ENCODE measurements around the gene SOWAHA. TPM values are rescaled to one million over a fixed set of nuclear protein-coding genes. Genes with fewer than 3 reads are reported as not detected.
A peak's percentile ranks its signal among the peaks of the same experiment; 100 is the strongest.

Gene SOWAHA
- total RNA-seq, 3 donors from 2014 or later: 11.6 to 44.5 (median 24.3) TPM

DNA sequence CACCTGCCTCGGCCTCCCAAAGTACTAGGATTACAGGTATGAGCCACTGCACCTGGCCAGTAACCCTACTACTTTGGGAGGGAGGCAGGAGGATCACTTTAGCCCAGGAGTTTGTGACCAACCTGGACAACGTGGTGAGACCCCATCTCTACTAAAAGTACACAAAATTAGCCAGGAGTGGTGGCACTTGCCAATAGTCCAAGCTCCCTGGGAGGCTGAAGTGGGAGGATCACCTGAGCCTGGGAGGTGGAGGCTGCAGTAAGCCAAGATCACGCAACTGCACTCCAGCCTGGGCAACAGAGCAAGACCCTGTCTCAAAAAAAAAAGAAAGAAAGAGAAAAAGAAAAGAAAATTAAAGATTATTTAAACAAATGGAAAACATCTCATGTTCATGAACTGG, 42.9 kb downstream of the SOWAHA start:
- DNase-seq: no peak
- Histone ChIP-seq H3K9me3 (no peaks in the 10 kb centered on the region), H3K4me3 (no peak overlapping the region), H3K4me1 (ENCODE audit: low read depth) (no peaks in the 10 kb centered on the region), H3K36me3 (ENCODE audit: low read depth) (no peaks in the 10 kb centered on the region)
- intact Hi-C loops (cut with DNase I, micrococcal nuclease): no loop called here
- TF ChIP-seq, protein P1, sequence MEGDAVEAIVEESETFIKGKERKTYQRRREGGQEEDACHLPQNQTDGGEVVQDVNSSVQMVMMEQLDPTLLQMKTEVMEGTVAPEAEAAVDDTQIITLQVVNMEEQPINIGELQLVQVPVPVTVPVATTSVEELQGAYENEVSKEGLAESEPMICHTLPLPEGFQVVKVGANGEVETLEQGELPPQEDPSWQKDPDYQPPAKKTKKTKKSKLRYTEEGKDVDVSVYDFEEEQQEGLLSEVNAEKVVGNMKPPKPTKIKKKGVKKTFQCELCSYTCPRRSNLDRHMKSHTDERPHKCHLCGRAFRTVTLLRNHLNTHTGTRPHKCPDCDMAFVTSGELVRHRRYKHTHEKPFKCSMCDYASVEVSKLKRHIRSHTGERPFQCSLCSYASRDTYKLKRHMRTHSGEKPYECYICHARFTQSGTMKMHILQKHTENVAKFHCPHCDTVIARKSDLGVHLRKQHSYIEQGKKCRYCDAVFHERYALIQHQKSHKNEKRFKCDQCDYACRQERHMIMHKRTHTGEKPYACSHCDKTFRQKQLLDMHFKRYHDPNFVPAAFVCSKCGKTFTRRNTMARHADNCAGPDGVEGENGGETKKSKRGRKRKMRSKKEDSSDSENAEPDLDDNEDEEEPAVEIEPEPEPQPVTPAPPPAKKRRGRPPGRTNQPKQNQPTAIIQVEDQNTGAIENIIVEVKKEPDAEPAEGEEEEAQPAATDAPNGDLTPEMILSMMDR (IDR thresholded peaks at IDR 0.05): no peak
- no peak for ATAC-seq

DNA sequence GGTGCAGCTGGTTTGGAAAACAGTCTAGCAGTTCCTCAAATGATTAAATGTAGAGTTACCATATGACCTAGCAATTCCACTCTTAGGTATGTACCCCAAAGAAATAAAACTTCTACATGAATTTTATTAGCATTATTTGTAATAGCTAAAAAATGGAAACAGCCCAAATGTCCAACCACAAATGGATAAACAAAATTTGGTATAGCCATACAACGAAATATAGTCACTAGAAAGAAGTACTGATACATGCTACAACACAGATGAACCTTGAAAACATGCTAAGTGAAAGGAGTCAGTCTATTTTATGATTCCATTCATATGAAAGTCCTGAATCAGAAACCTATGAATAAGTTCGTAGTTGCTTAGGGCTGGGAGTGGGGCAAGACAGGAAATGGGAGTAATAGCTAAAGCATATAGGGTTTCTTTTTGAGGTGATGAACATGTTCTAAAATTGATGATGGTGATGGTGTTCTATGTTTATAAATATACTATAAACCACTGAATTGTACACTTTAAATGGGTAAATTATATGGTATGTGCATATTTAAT, 46.9 kb downstream of the SOWAHA start:
- TF ChIP-seq, protein P1 (IDR thresholded peaks at IDR 0.05): no peak
- intact Hi-C loops (cut with DNase I, micrococcal nuclease): no loop called here
- DNase-seq (no peak), ATAC-seq (no peak)
- no peaks in the 10 kb centered on the region for H3K9me3 ChIP-seq
- H3K4me3 ChIP-seq: no peak overlapping the region
- H3K36me3 ChIP-seq (ENCODE audit: low read depth): no peaks in the 10 kb centered on the region
- no peaks in the 10 kb centered on the region for H3K4me1 ChIP-seq (ENCODE audit: low read depth)

DNA sequence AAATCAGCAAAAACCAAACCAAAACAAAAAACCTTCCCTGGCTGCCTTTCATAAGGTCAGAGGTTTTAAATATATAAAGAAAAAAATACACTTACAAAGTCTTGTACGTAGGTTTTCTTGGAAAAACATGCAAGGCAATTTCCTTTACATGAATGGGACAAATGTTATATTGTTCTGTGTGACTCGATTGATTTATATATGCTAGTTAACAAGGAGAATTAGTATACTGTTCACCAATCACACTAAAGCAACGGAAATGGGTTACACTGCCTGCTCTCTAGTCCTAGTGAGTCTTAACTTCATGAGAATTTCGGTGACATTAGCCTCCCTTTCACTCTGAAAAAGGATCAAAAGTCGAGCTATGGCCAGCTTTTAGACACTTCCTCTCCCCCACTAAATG, 47.6 kb downstream of the SOWAHA start:
- H3K36me3 ChIP-seq (ENCODE audit: low read depth): no peaks in the 10 kb centered on the region
- peaks cover 4% of the 10 kb centered on the region for H3K4me1 ChIP-seq (ENCODE audit: low read depth)
- no peak overlapping the region for H3K4me3 ChIP-seq
- intact Hi-C loops (cut with DNase I, micrococcal nuclease): no loop called here
- DNase-seq (no peak), ATAC-seq (no peak)
- TF ChIP-seq, protein P1 (IDR thresholded peaks at IDR 0.05): no peak
- H3K9me3 ChIP-seq: no peaks in the 10 kb centered on the region

DNA sequence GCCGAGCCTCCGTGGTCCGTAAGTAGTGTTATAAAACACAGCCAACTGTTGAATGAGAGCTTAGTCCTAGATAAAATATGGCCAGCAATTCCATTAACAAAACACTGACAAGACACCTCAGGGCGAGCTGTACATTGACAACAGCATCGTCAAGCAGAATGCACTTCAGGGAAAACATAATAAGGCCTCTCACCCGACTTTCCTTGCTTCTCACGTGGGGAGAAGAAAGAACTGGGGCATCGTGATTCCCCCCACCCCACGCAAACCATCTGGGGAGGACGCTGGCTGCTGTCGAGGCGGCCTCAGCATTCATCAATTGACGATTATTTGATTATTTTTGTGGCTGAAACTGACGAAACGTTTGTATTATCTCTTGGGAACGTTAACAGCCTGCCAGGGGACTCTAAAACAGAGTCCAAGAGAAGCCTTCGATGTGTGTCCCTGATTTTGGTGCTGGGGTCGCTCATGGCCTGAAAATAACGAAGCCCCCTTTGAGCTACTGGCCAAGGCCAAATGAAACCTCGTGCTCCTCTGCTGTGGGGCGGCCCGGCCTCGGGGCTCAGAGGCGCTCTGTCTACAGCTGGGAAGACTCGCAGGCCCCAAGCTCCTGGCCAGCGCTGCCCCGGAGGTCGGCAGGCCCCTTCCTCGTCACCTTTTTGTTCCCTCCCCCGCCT, 52.7 kb downstream of the SOWAHA start:
- Histone ChIP-seq H3K4me3 (peak overlapping the region; percentile 79), H3K4me1 (ENCODE audit: low read depth) (peaks cover 14% of the 10 kb centered on the region), H3K9me3 (no peaks in the 10 kb centered on the region), H3K36me3 (ENCODE audit: low read depth) (no peaks in the 10 kb centered on the region)
- TF ChIP-seq, protein P1 (IDR thresholded peaks at IDR 0.05): no peak
- intact Hi-C loops (cut with DNase I, micrococcal nuclease): loop anchor here in 1 of 2 donors (2.0 kb wide), 1 partner anchor 37 kb away; no protein-coding TSS in a partner anchor
- ATAC-seq (no peak), DNase-seq (no peak)

Other genes with a start within 250 kb of the SOWAHA start
- gene IL13, start 155.1 kb upstream of the SOWAHA start, total RNA-seq: not detected
- gene IL4, start 139.3 kb upstream of the SOWAHA start, total RNA-seq: not detected
- 10 to 100 TPM in 1 of 3 donors, 1 to 10 TPM in 2; 3.2 to 11.0 (median 3.8) TPM for gene KIF3A, start 75.8 kb upstream of the SOWAHA start, total RNA-seq
- gene CCNI2, start 65.9 kb upstream of the SOWAHA start, total RNA-seq: 10 to 100 TPM in 2 of 3 donors, 1 to 10 TPM in 1; 7.1 to 12.3 (median 12.0) TPM
- 10 to 100 TPM; 49.9 to 64.7 (median 61.1) TPM for gene SEPTIN8, start 36.1 kb upstream of the SOWAHA start, total RNA-seq
- gene SHROOM1, start 17.3 kb downstream of the SOWAHA start, total RNA-seq: 10 to 100 TPM; 37.3 to 93.5 (median 63.0) TPM
- under 1 TPM; 0.28 to 0.41 (median 0.36) TPM for gene GDF9, start 53.2 kb downstream of the SOWAHA start, total RNA-seq
- 100 to 1,000 TPM; 448 to 727 (median 690) TPM for gene UQCRQ, start 53.3 kb downstream of the SOWAHA start, total RNA-seq
- gene LEAP2, start 60.4 kb downstream of the SOWAHA start, total RNA-seq: 1 to 10 TPM; 2.9 to 9.9 (median 3.8) TPM
- 10 to 100 TPM; 65.8 to 85.3 (median 76.6) TPM for gene AFF4, start 150.3 kb downstream of the SOWAHA start, total RNA-seq
- gene ZCCHC10, start 213.2 kb downstream of the SOWAHA start, total RNA-seq: 10 to 100 TPM; 20.4 to 35.0 (median 29.2) TPM
- gene HSPA4, start 238.7 kb downstream of the SOWAHA start, total RNA-seq: 10 to 100 TPM; 64.1 to 77.2 (median 72.9) TPM

Measured in mucosa of descending colon (tissue), 3 donors.